ENCODE measurements around the gene MIA. TPM values are rescaled to one million over a fixed set of nuclear protein-coding genes. Genes with fewer than 3 reads are reported as not detected.
"Not testable (repeated sequence)": the region's sequence is repeated elsewhere in the genome, so short reads cannot be mapped to it uniquely, and the experiment has no call there.

MIA gene
- total and polyA plus RNA-seq, 4 donors: 0.42 to 0.44 TPM; not detected in 2

DNA sequence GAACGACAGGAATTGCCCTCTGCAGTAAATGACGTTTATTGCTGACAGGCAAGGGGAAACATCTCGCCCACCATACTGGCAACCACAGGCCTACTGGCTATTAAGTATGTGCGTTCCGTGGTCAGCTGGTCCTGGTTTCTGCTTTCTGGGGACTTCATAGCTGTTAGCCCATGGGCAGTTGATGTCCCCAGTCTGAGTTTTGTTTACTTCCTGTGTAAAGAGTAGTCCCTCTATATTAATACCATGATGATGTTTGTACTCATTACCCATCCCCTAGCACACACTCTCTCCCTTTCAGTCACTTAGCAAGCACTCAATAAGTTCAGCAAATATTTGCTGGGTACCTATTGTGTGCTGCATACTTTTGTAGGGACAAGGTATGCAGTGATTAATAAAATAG, 6.5 kb upstream of the MIA start:
- H3K4me3 ChIP-seq (ENCODE audit: low read depth in 1 of 3, low read length in 3 of 3): no peak overlapping the region
- no peaks in the 10 kb centered on the region for H3K4me1 ChIP-seq (ENCODE audit: control insufficient read depth in 4 of 4, insufficient read depth in 4 of 4, low read length in 3 of 4)
- DNase-seq (ENCODE audit: low spot score): no peak
- H3K9me3 ChIP-seq (ENCODE audit: control insufficient read depth in 4 of 4, low read length in 3 of 4): no peaks in the 10 kb centered on the region
- H3K27ac ChIP-seq (ENCODE audit: low read depth in 1 of 2, low read length in 2 of 2): no peak overlapping the region
- WGBS: 85% methylated on average over 5 of the region's 5 CpGs
- H3K9ac ChIP-seq (ENCODE audit: low read depth in 1 of 2, low read length in 2 of 2): no peak overlapping the region
- TF ChIP-seq CTCF (IDR thresholded peaks at IDR 0.05; ENCODE audit: low read depth, low read length, missing input control) (no peak), MAX (IDR thresholded peaks at IDR 0.05) (no peak), JUND (IDR thresholded peaks at IDR 0.05) (no peak), RAD21 (IDR thresholded peaks at IDR 0.05) (no peak), FOXA2 (IDR thresholded peaks at IDR 0.05) (no peak), YY1 (IDR thresholded peaks at IDR 0.05) (no peak), NR2F2 (IDR thresholded peaks at IDR 0.05) (no peak), SP1 (IDR thresholded peaks at IDR 0.05) (no peak), RXRA (IDR thresholded peaks at IDR 0.05) (no peak), EGR1 (IDR thresholded peaks at IDR 0.05; ENCODE audit: low read depth in 2 of 2) (no peak), FOXA1 (IDR thresholded peaks at IDR 0.05) (no peak), HNF4G (IDR thresholded peaks at IDR 0.05) (no peak)
- TF ChIP-seq, protein P1, sequence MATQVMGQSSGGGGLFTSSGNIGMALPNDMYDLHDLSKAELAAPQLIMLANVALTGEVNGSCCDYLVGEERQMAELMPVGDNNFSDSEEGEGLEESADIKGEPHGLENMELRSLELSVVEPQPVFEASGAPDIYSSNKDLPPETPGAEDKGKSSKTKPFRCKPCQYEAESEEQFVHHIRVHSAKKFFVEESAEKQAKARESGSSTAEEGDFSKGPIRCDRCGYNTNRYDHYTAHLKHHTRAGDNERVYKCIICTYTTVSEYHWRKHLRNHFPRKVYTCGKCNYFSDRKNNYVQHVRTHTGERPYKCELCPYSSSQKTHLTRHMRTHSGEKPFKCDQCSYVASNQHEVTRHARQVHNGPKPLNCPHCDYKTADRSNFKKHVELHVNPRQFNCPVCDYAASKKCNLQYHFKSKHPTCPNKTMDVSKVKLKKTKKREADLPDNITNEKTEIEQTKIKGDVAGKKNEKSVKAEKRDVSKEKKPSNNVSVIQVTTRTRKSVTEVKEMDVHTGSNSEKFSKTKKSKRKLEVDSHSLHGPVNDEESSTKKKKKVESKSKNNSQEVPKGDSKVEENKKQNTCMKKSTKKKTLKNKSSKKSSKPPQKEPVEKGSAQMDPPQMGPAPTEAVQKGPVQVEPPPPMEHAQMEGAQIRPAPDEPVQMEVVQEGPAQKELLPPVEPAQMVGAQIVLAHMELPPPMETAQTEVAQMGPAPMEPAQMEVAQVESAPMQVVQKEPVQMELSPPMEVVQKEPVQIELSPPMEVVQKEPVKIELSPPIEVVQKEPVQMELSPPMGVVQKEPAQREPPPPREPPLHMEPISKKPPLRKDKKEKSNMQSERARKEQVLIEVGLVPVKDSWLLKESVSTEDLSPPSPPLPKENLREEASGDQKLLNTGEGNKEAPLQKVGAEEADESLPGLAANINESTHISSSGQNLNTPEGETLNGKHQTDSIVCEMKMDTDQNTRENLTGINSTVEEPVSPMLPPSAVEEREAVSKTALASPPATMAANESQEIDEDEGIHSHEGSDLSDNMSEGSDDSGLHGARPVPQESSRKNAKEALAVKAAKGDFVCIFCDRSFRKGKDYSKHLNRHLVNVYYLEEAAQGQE (IDR thresholded peaks at IDR 0.05): no peak
- TF ChIP-seq, protein P2, sequence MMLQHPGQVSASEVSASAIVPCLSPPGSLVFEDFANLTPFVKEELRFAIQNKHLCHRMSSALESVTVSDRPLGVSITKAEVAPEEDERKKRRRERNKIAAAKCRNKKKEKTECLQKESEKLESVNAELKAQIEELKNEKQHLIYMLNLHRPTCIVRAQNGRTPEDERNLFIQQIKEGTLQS (IDR thresholded peaks at IDR 0.05): no peak
- peaks cover 6 to 26% (median 23%) of the 10 kb centered on the region in 4 donors for H3K36me3 ChIP-seq (ENCODE audit: control insufficient read depth in 4 of 4, insufficient read depth in 3 of 4, low read depth in 1 of 4, low read length in 3 of 4)
- H3K27me3 ChIP-seq (ENCODE audit: control insufficient read depth in 4 of 4, insufficient read depth in 4 of 4, low read length in 3 of 4): no peaks in the 10 kb centered on the region

DNA sequence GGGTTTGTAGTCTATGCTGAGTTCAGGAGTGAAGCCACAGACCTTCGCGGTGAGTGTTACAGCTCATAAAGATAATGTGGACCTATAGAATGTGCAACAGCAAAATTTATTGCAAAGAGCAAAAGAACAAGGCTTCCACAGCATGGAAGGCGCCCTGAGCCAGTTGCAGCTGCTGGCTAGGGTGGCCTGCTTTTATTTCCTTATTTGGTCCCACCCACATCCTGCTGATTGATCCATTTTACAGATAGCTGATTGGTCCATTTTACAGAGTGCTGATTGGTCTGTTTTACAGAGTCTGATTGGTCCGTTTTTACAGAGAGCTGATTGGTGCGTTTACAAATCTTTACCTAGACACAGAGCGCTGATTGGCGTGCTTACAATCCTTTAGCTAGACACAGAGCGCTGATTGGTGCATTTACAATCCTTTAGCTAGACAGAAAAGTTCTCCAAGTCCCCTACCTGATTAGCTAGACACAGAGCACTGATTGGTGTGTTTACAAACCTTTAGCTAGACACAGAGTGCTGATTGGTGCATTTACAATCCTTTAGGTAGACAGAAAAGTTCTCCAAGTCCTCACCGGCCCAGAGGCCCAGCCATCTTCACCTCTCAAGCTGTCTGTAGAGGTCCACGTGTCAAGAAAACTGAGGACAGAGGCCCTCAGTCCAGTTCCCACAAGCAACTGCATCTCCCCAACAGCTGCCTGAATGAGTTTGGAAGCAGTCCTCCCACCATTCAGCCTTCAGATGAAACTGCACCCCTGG, 4.0 kb upstream of the MIA start:
- not testable (repeated sequence) for H3K27me3 ChIP-seq (ENCODE audit: control insufficient read depth in 4 of 4, insufficient read depth in 4 of 4, low read length in 3 of 4); H3K4me1 ChIP-seq (ENCODE audit: control insufficient read depth in 4 of 4, insufficient read depth in 4 of 4, low read length in 3 of 4); DNase-seq (ENCODE audit: low spot score); H3K4me3 ChIP-seq (ENCODE audit: low read depth in 1 of 3, low read length in 3 of 3); H3K36me3 ChIP-seq (ENCODE audit: control insufficient read depth in 4 of 4, insufficient read depth in 3 of 4, low read depth in 1 of 4, low read length in 3 of 4); H3K9ac ChIP-seq (ENCODE audit: low read depth in 1 of 2, low read length in 2 of 2); H3K27ac ChIP-seq (ENCODE audit: low read depth in 1 of 2, low read length in 2 of 2); H3K9me3 ChIP-seq (ENCODE audit: control insufficient read depth in 4 of 4, low read length in 3 of 4)
- 96% methylated on average over 10 of the region's 10 CpGs for whole genome bisulfite sequencing
